HT-29 (cell line): ENCODE results near the gene DOCK7. TPM values are rescaled to one million over a fixed set of nuclear protein-coding genes. Genes with fewer than 3 reads are reported as not detected.
A peak's percentile ranks its signal among the peaks of the same experiment; 100 is the strongest.
"Not testable (repeated sequence)": the region's sequence is repeated elsewhere in the genome, so short reads cannot be mapped to it uniquely, and the experiment has no call there.

Source experiments
- DNase-seq: peaks from one replicate; pipeline ENCODE4 v3.0.0-alpha.2; 2015; ENCODE audit warnings: low spot score
- total RNA-seq: library from RNA; depleted of rRNA; stranded (reverse); fragments of >200 nt; shearing (Covaris generic); gene quantifications from 2 replicates; pipeline ENCODE4 v1.2.3, GENCODE V29; 2014

Gene DOCK7
- total RNA-seq, 1 experiment from 2014 or later, result 10.5 TPM

DNA sequence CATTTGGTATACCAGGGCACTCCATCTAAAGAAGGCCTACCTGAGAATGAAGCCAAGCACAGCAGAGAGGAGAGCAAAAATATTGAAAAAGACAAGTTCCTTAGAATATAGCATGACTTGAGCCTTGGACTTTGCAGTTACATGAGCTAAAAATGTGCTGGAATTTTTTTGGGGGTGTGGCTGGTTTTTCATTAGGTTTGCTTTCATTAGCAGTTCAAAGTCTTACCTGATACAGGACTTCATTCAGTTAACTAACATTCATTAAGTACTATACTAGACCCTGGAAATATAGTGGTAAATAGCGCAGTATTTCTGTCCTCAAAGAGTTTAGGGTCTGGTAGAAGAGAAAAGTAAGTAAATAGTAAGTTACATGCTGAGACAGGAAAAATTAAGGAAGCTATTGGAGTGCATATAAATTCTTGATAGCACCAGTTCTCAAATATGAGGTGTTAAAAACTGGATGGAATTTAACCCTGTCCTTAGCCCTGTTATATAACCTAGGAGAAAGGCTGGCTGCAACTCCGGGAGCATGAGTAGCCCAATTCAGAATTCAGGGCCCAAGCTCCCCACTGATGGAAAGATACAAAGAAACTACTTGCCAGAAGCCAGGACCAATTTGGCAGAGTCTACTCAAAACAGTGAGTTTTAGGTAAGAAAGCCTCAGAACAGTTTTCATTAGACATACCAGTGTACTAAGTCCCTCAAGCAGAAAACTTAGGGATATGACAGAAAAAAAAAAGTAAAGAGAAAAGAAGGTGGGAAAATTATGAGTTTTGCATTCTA is 3.1 kb upstream of the DOCK7 start:
- DNase-seq, result no peak

DNA sequence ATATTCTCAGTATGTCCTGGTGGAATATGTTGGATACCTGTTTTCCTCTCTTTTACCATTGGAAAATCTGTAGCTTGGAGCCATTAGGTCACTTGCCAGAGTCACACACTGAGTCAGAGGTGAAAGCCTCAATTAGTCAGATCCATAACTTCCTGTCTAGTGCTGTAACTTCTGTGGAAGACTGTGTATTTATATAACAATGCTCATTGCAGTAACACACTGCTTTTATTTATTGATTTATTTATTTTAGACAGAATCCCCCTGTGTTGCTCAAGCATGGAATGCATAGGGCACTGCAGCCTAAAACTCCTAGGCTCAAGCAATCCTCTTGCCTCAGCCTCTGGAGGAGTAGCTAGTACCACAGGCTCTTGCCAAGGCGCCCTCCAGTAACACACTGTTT is 1.3 kb upstream of the DOCK7 start:
- DNase-seq, result no peak

DNA sequence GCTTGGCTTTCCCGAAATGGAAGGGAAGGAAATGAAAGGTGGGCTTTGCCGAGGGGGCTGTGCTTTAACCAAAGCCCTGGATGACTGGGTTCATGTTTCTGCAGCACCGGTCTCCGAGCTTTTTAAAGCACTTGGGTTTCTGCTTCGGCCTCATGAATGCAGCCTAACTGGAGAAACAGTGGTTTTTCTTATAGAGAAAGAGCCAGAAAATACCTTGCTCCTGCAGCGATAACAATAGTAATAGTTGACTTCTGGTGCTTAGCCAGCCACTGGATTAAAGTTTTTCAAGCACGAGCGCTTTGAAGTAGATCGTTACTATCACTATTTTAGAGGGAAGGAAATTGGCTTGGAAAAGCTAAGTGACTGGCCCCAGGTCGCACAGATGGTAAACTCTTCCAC is 500 bp upstream of the DOCK7 start:
- peak; percentile 49 for DNase-seq

DNA sequence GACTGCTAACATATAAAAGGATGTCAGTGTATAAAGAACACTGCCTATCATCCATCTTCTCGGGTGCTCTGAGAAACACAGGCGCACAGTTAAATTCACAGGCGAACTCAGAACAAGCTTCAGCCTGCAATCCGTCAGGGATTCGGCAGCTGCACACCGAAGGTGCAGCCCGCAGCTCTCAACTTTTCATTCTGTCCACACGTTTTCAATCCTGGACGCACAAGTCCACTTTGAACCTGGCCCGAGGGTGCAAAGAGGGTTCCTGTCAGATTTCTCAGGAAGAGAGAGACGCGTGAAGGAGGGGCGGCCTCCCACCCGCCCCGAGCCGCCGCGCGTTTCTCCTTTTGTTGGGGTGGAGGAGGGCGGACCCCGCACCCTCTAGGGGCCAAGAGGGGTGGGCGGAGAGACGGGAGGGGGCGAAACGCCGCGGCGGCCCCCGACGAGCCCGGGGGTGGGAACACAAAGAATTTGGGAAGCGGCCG is 724 bp downstream of the DOCK7 start:
- DNase-seq, result peak; percentile 55

DNA sequence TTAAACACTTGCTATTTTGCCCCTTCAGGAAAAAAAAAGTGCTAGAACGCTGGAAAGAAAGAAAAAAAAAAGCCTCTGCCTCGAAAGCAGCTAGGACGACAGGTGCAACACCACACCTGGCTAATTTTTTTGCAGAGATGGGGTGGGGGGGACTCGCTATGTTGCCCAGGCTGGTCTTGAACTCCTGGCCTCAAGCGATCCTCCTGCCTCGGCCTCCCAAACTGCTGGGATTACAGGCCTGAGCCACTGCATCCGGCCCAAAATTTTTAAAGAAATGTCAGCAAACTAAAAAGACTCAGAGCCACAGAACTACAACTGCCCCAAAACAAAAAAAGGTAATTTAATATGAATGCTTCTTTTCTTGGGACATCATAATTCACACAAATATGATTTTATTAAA is 1.4 kb downstream of the DOCK7 start:
- DNase-seq, result no peak

DNA sequence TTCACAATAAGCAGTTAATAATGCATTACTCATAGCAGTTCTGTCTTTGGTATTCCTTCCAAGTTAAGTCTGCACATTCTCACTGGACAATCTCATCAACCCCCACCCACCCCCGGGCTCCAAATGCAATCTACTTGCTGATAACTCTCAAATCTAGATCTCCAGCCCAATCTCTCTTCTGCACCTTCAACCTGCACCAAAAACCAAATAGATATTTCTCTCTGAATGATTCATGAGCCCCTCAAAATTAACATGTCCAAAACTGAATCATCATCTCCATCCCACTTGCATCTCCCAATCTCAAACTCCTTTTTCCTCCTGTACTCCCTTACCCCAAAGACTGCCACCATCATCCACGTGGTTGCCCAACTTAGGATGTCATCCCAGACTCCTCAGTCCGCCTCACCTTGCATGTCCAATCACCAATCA is 2.7 kb downstream of the DOCK7 start:
- no peak for DNase-seq

DNA sequence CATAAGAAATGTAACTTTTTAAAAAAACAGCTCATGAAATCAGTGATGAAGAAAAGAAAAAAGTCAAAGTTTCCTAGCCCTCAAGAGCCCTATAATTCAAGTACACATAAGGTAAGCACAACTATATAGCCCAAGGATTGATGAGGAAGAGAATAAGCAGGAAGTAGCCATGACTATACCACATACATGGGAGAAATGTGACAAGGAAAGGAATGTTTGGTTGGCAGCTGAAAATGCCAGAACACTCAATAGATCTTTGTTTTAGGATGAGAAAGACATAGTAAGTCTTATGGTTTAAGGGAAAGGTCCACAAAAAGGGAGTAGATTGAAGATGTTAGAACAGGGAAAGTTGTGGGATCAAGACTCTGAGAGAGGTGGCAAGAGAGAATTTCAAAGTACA is 5.7 kb downstream of the DOCK7 start:
- no peak for DNase-seq

DNA sequence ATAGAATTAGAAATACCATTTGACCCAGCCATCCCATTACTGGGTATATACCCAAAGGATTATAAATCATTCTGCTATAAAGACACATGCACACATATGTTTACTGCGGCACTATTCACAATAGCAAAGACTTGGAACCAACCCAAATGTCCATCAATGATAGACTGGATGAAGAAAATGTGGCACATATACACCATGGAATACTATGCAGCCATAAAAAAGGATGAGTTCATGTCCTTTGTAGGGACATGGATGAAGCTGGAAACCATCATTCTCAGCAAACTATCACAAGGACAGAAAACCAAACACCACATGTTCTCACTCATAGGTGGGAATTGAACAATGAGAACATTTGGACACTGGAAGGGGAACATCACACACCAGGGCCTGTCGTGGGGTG is 7.2 kb downstream of the DOCK7 start:
- DNase-seq, result not testable (repeated sequence)

DNA sequence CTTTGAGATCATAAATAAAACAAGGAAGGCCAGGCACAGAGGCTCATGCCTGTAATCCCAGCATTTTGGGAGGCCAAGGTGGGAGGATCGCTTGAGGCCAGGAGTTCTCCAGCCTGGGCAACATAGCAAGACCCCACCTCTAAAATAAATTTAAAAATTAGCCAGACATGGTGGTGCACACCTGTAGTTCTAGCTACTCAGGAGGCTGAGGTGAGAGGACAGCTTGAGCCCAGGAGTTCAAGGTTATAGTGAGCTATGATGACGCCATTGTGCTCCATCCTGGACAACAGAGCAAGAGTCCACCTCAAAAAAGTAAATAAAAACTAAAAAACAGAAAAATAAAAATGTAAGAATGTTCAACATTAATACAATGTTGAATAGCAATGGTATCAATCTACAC is 10.4 kb downstream of the DOCK7 start:
- DNase-seq, result not testable (repeated sequence)

DNA sequence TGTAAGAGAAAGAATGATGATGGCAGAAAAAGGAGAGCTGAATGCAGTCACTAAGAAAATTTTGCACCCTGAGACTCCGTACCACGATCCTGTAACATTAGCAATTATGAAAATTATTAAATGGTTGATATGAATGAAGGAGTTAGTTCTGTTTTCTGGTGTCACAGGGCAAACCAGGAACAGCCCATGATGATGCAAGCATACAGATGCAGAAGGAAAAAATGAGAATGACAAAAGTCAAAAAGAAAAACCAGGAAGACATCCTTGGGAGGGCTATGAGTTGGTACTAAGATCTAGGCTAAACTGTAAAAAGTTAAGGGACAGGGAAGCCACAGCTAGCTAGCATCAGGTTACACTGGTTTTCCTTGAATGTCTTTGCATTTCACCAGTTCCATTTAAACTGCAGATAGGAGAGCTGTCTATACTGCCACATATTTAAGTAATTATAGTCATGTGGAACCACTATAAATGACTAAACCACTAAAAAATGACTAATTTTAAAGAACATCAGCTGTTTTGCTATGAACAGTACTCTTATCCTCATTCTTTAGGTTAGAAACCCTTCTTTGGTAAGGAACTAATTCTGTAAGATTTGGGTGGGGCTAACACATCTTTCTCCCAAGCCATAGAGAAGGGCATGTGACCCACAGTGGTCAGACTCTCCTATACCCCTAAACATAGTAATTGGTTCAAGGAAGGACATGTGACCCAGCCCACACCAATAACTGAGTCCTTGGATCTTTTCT is 11.4 kb downstream of the DOCK7 start:
- DNase-seq, result no peak

DNA sequence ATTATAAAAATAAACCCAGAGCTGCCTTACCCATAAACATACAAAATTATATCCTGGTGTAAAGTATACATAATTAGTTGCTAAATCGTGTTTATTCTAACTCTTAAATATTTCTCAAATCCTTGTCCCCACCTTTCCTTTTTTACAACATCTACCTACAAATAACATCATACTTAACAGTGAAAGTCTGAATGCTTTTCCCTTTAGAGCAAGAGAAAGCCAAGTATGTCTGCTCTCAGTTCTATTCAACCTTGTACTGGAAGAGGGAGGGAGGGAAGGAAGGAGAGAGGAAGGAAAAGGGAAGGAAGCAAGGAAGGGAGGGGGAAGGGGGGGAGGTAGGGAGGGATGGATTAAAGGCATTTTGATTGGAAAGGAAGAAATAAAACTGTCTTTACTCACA is 14.6 kb downstream of the DOCK7 start:
- DNase-seq, result no peak

DNA sequence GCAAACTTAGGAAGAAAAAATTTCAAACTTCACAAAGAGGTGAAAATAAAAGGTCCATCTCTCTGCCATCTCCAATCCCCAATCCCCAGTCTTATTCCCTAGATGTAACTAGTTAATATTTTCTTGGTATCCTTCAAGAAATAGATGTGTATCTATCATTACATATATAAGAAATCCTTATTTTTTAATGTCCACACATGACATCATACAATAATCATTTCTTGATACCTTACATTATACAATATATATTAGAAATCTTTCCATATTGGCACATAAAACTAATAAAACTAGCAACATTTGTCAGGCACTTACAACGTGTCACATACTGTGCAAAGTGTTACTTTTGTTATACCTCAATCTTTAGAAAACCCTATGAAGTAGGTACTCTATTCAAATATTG is 16.2 kb downstream of the DOCK7 start:
- no peak for DNase-seq

DNA sequence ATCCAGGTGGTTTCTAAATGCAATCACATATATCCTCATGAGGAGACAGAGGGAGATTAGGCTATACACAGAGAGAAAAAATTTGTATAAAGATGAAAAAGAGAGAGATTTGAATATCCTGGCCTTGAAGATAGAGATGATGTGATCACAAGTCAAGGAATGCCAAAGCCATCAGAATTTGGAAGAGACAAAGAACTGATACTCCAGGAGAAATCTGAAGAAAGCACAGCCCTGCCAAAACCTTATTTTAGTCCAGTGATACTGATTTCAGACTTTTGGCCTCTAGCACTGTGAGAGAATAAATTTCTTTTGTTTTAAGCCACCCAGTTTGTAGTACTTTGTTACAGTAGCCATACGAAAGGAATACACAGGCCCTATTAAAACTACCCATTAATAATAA is 33.4 kb downstream of the DOCK7 start:
- no peak for DNase-seq

DNA sequence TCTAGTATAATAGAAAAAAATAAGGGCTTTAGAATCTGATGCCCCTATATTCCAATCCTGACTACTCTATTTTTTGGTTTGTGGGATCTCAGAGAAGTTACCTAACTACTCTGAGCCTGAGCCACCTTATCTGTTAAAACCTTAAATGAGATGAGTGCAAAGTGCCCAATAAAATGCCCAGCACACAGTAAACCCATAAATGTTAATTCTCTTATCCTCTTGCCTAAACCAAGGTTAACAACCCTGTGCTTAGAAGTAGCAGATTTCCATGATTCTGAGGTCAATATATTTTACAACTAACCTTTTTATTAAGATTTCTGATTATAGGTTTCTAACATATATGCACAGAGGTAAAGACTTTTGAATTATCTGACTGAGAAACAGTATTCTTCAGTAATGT is 35.8 kb downstream of the DOCK7 start:
- DNase-seq, result no peak

DNA sequence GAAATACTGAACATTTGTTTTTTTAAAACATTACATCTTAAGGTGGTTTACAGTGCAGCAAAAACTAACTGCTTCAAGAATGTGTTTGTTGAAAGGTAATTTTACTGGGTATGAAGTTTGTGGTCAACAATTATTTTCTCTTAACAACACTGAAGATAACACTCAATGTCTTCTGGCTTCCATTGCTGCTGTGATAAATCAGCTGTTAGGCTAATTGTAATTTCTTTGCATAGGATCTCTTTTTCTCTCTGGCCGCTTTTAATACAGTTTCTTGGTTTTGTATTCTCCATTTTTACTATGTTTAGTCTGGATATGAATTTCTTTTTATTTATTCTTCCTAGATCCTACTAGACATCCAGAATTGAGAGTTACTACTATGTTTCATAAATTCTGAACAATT is 44.9 kb downstream of the DOCK7 start:
- no peak for DNase-seq

DNA sequence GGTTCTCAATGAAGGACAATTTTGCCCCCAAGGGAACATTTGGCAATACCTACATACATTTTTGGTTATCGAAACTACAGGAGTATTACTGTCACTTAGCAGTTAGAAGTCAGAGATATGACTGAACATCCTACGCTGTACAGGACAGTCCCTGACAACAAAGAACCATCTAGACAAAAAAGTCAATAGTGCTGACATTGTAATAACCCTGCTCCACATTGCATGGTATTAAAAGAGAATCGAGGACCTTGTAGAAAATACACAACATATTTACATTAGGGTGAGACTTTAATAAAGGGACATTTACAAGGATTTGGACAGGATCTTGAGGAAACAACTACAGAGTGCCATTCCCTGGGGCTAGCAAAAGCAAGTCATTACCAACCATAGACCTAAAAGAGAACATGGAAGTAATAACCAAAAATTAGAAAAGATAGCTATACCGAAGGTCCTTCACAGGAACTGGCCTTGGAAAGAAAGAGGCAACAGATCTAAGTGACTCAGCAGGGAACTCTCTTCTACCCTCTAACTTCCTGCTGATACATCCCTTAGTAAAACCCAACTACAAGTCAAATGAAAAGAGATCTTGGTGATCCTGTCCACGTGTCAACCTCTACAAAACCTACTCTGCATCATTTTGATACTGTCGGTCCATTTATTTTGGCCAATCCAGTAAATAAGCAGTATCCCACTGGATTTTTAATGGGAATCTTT is 50.6 kb downstream of the DOCK7 start:
- DNase-seq, result no peak

DNA sequence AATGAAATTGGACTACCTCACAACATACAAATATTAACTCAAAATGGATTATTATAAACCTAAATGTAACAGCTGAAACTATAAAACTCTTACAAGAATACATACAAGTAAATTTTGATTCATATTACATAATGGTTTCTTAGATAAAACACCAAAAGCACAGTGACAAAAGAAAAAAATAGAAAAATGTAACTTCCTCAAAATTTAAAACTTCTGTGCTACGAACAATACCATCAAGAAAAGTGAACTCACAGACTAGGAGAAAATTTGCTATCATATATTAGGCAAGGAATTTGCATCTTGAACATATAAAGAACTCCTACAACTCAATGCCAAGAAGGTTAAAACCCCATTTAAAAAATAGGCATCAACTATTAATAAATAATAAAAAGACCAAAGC is 59.7 kb downstream of the DOCK7 start:
- DNase-seq, result no peak

DNA sequence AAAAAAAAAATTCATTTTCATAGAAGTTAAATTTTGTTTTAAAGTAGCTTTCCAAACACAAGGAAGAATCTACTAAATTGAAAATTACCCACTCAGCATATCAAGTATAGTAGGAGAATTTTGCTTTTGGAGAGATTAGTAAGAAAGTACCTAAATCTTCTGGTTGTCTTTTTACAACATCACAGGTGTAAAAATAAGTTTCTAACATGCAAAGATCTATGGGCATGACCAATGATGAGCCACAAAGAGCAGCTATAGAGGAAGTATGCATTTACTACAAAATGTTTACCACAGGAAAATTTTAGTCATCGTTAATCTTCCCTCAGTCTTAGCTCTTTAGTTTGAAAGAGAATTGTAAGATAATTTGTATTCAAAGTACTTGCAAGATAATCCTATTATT is 62.8 kb downstream of the DOCK7 start:
- DNase-seq, result no peak

DNA sequence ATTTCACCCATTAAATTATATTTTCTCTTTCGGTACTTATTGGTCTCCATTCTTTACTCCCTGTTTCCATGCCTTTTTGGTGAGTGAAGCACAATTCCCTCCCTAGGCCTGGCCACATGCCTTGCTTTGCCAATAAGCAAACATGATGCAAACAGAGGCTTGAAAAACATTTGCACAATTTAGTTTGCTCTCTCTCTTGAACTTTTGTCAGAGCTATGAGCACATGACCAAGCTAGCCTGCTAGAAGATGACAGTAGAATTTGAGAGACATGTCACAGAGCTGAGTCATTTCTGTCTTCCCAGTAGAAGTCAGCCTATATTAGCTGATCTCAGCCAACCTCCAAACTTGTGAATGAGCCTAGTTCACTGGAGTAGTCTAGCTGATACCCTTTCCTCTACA is 66.3 kb downstream of the DOCK7 start:
- DNase-seq, result no peak

DNA sequence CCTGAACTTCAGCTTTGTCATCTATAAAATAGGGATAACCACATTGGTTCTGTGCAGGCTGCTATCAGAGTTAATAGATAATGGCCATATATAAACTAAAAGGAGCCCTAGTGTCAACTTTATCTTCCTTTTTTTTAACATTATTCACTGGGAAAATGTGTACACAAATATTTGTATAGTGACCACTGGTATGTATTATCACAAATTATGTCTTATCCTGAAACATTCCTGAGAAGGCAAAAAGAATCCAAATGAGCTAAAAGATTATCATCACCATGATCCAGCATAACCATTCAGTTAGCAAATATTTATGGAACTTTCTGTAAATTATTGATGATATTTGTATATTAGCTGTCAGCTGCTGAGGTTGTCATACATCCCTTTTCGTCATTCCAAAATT is 74.3 kb downstream of the DOCK7 start:
- no peak for DNase-seq

DNA sequence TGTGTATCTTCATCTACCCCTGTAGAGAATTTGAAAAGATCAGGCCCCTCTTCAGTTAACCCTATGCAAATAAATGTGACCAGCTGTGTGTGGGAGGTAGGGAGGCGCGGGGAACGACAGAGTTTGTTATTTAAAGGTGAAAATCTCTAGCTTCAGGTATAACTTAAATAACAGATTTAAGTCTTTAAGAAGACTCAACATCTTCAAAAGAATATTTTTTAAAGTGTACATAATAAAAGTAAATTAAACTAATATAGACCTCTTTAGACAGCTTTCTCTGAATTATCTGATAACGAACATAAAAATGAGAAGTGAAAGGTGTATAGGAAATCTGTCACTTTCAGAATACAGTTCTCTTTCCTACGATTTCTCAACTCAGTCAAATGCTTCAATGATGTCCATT is 74.9 kb downstream of the DOCK7 start:
- DNase-seq, result no peak

DNA sequence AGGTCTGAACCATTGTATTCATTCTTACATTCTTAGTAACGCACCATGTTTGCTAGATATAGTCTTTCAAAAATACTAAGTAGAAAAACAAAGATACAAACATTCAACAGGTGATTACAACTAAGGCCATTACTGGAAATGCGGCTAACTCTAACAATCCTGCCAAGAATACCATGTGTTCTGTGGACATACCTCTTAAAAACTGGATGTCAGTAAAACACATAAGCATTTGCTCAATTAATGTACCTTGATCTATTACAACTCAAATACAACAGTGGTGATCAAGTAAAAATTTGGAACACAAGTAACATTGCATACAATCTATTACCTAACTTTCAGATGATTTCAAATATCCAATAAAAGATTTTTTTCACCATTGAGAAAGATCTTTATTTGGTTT is 75.4 kb downstream of the DOCK7 start:
- no peak for DNase-seq
